ENCODE data around the gene TMEM209.
"Not testable (repeated sequence)": the region's sequence is repeated elsewhere in the genome, so short reads cannot be mapped to it uniquely, and the experiment has no call there.

The TMEM209 gene

DNA sequence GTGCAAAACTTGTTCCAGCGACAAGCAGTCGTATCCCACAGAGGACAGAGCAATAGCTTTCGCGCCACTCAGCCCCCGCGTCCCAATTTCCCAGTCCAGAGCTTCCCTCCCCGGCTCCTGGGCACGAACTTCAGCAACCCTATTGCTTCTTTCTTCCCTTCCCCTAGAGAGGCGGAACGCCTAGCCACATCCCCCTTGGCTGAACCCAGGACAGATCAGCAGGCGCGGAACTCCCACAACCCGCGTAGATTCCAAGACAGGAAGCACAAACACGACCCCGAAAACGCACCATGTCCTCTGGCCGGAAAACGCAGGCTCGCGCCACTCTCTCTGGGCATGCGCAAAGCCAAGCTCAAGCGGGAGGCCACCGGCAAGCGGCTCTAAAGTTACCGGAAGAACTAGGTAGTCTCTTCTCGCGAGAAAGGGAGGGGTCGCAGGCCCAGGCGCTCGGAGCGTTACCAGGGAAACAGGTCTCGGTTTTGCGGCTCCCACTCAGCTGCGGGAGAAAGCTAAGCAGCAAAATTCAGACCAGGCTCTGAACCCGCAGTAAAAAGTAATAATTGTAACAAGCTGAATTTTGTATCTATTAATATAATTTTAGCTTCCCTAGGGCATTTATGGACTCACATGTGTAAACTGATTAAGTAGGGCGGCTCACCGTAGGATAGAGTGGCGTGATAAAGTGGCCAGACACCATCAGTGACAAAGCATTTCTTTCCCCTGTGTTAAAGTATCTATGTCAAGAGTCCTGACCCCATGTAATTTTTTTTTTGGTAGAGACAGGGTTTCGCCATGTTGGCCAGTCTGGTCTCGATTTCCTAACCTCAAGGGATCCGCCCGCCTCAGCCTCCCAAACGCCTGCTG lies at the start of gene TMEM209:
Gene TMEM209 (minus strand): TSS at position 323 of the 864 bp plus-strand sequence. CDS start 31 bp downstream, at position 292.
- DNase-seq = peak; percentile 77

- no peak for DNase-seq
Observed at GRCh38 chr7:130254555-130254954, 49.3 kb upstream of the TMEM209 start.

DNA sequence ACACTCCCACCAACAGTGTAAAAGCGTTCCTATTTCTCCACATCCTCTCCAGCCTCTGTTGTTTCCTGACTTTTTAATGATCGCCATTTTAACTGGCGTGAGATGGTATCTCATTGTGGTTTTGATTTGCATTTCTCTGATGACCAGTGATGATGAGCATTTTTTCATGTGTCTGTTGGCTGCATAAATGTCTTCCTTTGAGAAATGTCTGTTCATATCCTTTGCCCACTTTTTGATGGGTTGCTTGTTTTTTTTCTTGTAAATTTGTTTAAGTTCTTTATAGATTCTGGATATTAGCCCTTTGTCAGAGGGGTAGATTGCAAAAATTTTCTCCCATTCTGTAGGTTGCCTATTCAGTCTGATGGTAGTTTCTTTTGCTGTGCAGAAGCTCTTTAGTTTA lies 44.4 kb upstream of the TMEM209 start:
- not testable (repeated sequence) for DNase-seq

DNA sequence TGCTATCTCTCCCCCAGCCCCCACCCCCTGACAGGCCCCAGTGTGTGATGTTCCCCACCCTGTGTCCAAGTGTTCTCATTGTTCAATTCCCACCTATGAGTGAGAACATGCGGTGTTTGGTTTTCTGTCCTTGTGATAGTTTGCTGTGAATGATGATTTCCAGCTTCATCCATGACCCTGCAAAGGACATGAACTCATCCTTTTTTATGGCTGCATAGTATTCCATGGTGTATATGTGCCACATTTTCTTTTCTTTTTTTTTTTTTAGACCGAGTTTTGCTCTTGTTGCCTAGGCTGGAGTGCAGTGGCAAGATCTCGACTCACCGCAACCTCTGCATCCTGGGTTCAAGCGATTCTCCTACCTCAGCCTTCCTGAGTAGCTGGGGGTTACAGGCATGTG lies 43.6 kb upstream of the TMEM209 start:
- DNase-seq = not testable (repeated sequence)

- DNase-seq = not testable (repeated sequence)
Observed at GRCh38 chr7:130246491-130246890, 41.3 kb upstream of the TMEM209 start.

DNA sequence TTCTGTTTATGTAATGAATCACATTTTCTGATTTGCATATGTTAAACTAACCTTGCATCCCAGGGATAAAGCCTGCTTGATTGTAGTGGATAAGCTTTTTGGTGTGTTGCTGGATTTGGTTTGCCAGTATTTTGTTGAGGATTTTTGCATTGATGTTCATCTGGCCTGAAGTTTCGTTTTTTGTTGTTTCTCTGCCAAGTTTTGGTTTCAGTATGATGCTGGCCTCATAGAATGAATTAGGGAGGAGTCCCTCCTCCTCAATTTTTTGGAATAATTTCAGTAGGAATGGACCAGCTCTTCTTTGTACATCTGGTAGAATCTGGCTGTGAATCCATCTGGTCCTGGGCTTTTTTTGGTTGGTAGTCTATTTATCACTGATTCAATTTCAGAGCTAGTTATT lies 38.3 kb upstream of the TMEM209 start:
- DNase-seq = not testable (repeated sequence)

- DNase-seq = no peak
Observed at GRCh38 chr7:130242198-130243014, 37.2 kb upstream of the TMEM209 start.

DNA sequence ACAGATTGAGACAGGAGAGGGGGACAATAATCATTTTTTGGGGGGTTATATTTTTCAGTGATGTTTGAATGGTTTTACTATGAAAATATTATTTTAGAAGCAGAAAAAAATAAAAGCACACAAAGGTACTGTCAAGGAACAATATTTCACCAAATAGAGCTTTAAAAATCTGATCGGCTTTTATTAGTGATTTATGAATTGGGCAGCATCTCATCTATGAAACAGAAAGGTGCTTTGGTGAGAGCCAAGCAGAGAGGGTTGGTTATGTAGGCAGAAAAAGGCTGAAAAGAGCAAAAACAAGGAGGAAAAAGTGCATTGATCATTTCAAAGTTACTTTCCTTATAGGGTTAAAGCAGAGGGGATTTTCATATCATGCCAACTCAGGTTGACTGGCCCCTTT lies 35.0 kb upstream of the TMEM209 start:
- DNase-seq = no peak

DNA sequence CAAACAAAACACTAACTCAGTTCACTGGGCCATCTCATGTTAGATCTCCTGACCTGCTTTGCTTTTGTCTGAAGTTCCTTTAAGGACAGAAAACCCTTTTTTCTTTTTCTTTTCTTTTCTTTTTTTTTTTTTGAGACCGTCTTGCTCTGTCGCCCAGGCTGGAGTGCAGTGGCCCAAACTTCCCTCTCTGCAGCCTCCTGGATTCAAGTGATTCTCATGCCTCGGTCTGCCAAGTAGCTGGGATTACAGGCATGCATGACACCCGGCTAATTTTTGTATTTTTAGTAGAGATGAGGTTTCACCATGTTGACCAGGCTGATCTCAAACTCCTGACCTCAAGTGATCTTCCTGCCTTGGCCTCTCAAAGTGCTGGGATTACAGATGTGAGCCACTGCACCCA lies 31.2 kb upstream of the TMEM209 start:
- DNase-seq = not testable (repeated sequence)

- no peak for DNase-seq
Observed at GRCh38 chr7:130234078-130234477, 28.9 kb upstream of the TMEM209 start.

GRCh38 chr7:130232209-130232608 lies 27.0 kb upstream of the TMEM209 start:
- DNase-seq = no peak

DNA sequence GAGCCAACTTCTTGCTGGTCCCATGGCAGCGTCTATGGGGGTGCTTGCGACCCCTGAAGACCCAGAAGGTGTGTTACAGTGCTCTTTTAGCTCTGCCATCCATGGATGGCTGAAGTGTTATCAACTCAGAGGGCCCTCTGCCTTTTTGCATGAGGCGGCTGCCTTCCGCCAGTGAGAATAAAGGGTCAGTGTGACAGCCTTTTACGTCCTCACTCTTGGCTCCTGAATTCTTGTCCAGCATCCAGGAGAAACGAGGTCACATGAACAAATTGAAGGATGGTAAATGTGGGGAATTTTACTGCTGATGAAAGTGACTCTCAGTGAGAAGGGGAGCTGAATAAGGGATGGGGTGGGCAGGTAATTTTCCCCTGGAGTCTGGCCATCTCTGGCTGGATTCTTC lies 26.6 kb upstream of the TMEM209 start:
- DNase-seq = no peak

GRCh38 chr7:130229981-130230380 lies 24.8 kb upstream of the TMEM209 start:
- DNase-seq = not testable (repeated sequence)

DNA sequence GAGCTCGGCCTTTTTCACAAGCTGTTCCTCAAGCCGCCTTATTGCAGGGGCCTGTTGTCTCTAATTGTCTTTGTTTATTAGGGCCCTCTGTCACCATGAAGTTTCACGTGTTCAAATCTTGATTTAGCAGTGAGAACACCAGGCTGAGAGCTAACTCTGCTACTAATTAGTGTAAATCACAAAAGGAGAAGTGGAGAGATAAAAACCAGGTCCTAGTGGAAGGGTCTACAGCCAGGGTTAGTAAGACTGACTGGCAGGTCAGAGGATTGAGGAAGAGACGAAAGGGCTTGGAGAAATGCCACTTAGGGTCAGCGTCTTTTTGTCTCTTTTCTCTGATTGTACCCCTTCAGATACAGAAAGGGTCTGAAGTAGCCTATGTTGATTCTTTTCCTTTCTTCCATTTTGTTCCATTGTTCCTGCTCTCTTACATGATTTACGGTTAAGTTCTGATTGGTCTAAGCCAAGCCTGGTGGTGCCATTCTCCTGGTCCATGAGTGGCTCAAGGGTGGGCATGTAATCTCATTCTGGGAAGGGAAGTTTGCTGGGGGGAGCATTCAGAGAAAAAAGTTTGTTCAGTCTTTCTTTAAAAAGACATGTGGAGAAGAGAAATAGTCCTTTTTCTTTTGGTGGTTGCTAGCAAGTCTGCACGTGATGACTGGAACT lies 23.8 kb upstream of the TMEM209 start:
- no peak for DNase-seq

- no peak for DNase-seq
Observed at GRCh38 chr7:130227883-130228575, 22.8 kb upstream of the TMEM209 start.

DNA sequence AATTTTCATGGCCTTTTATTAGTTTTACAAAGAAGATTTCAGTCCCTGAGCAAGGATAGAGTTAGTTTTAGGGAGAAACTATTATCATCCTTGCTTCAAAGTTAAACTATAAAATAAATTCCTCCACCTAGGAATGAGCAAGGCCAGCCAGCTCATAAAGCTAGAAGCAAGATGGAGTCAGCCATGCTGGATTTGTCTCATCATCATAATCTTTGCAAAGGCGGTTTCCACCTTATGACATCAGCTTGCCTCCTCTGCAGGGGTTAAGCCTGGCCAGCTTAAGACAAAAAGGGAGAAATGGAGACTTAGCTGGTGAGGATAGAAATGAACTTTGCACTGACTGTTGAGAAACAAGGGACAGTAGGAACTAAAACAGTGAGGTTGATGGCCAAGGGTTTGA lies 21.1 kb upstream of the TMEM209 start:
- no peak for DNase-seq

- DNase-seq = not testable (repeated sequence)
Observed at GRCh38 chr7:130224923-130225322, 19.7 kb upstream of the TMEM209 start.

DNA sequence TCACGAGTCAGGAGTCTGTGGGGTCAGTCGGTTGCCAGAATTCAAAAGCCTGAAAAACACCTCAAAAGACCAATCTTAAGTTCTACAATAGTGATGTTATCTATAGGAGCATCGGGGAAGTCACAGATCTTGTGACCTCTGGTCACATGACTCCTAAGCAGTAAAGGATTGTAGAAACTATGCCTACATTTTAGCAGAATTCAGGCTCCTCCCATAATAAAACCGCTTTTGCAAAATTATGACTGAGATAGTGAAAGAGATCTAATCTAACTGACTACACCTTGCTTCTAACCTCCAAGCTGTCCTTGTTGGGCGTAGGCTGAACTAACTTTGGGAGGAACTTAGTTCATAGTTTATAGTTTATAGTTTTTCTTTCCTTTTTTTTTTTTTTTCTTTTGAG lies 19.0 kb upstream of the TMEM209 start:
- DNase-seq = no peak

DNA sequence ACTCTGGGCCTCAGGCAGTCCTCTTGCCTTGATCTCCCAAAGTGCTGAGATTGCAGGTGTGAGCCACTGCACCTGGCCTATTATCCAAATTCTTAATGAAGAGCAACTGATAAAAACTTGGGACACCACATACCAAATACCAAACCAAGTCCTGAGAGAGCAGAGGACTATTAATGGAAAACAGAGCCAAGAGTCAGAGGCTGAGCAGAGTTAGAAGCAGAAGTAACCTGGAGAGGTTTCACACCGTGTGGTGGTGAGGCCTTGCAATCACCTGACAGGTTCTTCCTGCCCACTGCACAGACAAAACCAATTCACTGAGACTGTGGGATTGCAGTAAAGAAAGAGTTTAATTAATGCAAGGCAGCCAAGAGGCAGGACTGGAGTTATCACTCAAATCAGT lies 18.4 kb upstream of the TMEM209 start:
- no peak for DNase-seq

GRCh38 chr7:130221746-130222145 lies 16.5 kb upstream of the TMEM209 start:
- DNase-seq = no peak

GRCh38 chr7:130219871-130220270 lies 14.7 kb upstream of the TMEM209 start:
- no peak for DNase-seq

GRCh38 chr7:130218806-130219620 lies 13.8 kb upstream of the TMEM209 start:
- no peak for DNase-seq
